CD4-positive, alpha-beta T cell treated with Interleukin-2 at 100 ng/mL for 4 hours (primary cell): ENCODE measurements around the gene FADS6.

Experiments
- DNase-seq: peaks from one replicate; pipeline ENCODE4 v3.0.0-alpha.2; 2020; ENCODE audit warnings: low spot score

Gene FADS6

DNA sequence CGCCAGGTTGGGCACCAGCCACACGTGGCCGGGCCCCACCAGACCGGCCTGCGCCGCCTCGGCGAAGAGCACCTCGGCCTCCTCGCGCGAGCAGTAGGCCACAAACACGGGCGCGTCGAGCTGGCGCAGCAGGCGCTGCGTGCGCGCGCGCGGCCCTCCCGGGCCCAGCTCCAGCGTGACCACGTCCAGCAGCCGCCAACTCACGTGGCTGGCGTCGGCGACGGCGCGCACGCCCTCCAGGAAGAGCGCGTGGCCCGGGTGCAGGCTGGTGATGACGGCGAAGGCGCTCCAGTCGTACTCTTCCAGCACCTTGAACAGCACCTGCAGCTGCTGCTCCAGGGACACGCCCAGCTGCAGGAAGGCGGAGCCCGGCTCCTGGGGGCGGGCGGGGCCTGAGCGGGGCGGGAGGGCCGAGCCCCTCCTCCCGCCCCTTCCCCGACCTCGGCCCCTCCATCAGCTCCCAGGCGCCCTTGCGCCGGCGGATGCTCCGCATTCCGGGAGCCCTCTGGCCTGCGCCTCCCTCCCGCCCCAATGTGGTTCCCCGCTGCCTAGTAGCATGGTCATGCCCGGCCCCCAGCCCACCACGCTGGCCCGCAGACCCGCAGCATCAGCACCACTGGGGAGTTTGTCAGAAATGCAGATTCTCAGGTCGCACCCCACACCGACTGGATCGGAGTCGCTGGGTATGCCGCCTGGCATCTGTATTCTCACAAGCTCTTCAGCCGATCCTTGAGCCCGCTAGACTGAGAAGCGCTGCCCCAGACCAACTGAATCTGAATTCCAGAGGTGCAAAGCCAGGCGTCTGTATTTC is 41.0 kb downstream of the FADS6 start:
- peak; percentile 46 for DNase-seq

DNA sequence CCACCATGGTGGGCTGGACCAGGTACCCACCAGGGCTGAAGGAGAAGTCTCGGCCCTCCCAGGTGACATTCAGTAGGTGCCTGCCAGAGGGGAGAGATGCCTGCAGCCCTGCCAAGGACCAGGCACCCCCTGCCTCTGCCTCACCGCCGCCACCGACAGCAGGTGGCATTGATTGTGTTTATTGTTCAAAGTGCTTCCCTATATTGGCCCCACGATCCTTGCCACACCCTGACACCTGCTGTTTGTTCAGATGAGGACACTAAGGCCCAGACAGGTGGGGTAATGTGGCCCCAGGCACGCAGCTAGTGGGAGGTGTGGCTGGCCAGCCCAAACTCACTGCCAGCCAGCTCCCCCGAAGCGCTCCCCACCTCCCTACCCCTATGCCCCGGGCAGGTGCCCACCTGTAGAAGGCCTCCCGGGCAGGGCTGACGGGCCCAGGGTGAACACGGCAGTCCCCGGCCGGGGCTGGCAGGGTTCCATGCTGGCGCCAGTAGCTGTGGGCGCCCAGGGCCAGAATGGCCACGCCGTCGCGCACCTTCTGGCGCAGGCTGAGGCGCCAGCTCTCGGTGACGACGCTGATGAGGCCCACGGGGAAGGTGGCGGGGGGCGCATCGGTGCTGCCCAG is 41.7 kb downstream of the FADS6 start:
- DNase-seq, result no peak

- DNase-seq, result no peak
Measured at GRCh38 chr17:74850914-74851313, 42.5 kb downstream of the FADS6 start.

- DNase-seq, result no peak
Measured at GRCh38 chr17:74850310-74850709, 43.1 kb downstream of the FADS6 start.

- DNase-seq, result no peak
Measured at GRCh38 chr17:74848656-74849399, 44.6 kb downstream of the FADS6 start.

GRCh38 chr17:74846621-74847020 is 46.8 kb downstream of the FADS6 start:
- DNase-seq, result no peak

DNA sequence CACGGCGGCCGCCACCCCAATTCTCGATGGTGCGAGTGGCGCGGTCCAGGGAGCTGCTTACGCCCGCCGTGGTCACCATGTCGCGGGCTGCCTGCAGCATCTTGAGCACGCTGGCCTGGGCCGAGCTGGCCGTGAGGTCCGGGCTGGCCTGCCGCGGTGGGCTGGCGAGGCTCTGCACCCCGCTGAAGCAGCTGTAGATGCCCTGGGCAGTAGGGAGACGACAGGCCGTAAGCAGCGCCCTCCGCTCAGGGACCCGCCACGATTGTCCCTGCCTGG is 50.1 kb downstream of the FADS6 start:
- no peak for DNase-seq

GRCh38 chr17:74842599-74843351 is 50.7 kb downstream of the FADS6 start:
- no peak for DNase-seq

GRCh38 chr17:74842146-74842598 is 51.3 kb downstream of the FADS6 start:
- no peak for DNase-seq

DNA sequence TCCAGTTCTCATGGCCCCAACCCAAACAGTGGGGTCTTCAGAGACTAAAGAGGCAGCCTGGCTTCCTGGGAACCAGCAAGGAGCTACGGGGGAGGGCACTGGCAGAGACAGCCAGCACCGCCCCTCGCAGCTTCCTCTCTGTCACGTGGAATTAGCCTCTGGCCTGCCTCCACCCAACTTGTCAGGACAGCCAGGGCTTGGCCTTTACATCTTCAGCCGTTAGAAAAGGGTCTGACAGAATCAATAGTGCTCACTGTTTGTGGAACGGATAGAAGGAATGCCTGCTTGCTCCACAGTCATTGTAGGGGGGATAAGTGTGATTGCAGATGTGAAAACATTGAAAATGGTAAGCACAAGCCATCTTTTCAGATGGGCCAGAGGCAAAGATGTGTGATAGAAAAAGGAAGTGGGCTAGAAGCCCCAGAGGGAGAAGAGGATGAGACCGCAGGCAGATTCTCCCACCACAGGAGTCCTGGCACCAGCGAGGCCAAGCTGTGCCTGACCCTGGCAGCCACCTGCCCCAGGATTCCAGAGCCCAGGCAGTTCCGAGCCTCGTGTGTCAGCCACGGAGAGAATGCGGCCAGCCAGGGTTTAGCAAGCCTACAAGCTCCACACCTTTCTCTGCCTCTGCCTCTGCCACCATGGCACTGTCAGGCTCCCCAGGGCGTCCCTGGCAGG is 52.3 kb downstream of the FADS6 start:
- DNase-seq, result no peak

- DNase-seq, result no peak
Measured at GRCh38 chr17:74839990-74840852, 53.2 kb downstream of the FADS6 start.

GRCh38 chr17:74838274-74838673 is 55.2 kb downstream of the FADS6 start:
- DNase-seq, result no peak

DNA sequence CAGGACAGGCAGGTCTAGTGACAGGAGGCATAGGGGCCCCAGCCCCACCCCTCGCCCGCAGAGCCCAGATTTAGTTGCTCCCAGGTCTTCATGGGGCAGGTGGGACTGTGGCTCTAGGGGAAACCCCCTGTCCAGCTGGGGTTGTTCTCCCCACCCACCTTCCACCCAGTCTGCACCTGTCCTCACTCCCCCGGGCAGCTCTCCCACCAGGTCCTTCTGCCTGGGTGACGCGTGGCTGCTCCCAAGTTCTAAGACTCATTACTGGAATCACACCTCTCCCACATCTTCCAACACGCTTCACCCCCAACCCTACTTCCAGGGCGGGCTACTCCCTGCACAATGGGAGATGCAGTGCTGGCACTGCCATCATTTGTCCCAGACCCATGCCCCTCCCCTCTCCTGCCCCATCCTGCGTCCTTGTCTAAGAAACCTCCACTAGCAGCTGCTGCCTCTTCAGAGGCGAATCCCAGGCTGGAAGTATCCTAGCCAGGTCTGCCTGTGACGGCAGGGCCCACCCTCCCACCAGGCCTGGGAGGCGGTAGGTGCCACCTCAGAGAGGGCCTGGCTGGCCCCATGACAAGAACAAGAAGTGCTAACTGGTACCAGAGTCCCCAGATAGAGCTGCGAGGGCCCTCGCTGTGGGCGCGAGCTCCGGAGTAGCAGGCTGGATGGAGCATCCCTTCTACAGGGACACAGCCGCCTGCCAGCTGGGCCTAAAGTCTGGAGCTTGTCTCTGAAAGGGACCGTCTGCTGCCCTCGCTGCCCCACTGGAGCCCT is 56.6 kb downstream of the FADS6 start:
- no peak for DNase-seq

DNA sequence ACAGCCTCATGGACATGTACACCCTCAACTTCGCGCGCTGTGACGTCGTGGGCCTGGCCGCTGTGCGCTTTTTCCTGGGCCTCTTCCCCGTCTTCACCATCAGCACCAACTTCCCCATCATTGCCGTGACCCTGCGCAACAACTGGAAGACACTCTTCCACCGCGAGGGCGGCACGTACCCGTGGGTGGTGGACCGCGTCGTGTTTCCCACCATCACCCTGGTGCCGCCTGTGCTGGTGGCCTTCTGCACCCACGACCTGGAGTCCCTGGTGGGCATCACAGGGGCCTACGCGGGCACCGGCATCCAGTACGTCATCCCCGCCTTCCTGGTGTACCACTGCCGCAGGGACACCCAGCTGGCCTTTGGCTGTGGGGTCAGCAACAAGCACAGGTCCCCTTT is 57.2 kb downstream of the FADS6 start:
- DNase-seq, result no peak

- no peak for DNase-seq
Measured at GRCh38 chr17:74833501-74834377, 59.7 kb downstream of the FADS6 start.

DNA sequence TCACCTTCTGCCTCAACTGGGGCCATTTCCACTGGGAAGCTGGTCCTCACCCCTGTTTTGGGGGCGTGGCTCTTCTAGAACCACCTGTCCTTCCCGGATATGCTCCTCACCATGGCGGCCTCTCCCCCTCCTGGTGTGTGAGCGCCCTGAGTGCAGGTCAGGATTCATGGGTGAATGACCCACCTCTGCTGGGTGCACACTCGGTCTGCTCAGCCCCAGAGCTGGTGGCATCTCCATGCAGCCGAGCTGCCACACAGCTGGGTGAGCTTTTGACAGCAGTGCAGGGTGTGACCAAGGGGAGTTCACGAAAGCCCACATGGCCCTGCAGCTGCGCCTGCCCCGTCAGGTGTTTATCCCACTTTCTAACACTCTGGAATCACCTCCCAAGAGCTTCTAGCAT is 61.0 kb downstream of the FADS6 start:
- no peak for DNase-seq

DNA sequence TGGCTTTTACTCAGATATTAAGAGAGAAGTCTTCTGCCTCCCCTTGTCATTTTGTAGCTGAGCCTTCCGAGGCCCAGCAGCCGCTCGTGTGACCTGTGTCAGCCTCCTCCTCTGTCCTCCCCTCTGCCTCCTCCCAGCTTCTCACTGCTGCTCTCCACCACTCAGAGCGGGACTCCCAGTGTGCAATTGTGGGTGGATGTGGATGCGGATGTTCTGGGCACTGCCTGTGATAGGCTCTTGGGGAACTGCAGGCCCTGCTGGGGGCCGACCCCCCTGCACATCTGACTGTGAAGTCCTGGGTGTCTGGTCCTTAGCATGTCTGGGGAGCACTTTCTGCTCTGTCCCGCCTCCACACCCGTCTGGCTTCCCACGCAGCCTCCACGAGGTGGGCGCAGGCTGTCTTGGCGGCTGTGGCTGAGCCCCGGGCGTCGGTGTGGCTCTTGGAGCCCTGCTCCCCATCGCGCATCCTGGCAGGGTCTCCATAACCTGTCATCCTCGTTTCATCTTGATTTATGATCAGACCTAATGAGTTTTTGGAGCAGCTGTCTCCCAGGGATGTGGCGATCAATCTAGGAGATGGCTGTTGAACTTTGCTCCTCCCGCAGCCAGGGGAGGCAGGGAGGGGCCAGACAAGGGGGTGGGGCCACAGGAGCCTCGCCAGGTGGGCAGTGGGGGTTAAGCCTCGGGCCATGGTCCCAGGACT is 61.8 kb downstream of the FADS6 start:
- no peak for DNase-seq

- no peak for DNase-seq
Measured at GRCh38 chr17:74830861-74831260, 62.6 kb downstream of the FADS6 start.
